Activated naive CD8-positive, alpha-beta T cell treated with anti-CD3 and anti-CD28 coated beads, Interleukin-2, amount 50 U/mL, for 16 hours (primary cell): ENCODE results near the gene TMEM87B.
"Not testable (repeated sequence)": the region's sequence is repeated elsewhere in the genome, so short reads cannot be mapped to it uniquely, and the experiment has no call there.

ENCODE experiments used
- DNase-seq: peaks from one replicate; pipeline ENCODE4 v3.0.0-alpha.2; 2020; ENCODE audit warnings: low read depth, low spot score

Gene TMEM87B

DNA sequence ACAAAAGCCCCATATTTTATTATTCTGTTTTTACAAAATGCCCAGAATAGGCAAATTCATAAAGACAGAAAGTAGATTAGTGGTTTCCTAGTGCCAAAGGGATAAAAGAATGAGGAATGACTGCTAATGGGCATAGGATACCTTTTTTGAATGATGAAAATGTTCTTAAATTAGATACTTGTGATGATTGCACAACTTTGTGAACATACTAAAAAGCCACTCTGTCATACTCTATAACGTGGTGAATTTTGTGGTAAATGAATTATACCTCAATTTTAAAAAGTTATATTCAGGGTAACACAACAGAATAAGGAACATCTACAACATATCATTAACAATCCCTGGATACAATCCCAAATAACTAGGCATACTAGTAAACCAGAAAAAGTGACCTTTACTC, 74.0 kb downstream of the TMEM87B start:
- no peak for DNase-seq

DNA sequence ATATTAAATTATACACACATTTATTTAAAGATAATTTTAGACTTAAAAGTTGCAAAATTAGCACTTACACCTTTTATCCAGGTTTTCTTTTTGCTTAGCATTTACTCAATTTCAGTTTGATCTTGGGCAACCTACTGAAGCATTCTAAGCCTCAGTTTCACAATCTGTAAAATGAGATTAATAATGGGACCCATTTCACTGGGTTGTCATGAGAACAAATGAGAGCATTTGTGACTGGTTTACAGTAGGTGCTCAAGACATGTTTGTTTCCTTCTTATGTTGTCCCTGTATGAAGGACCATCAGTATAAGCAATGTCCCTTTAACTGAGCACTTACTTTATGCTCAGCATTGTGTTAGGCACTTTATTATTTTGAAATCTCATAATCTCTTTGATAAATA, 78.3 kb downstream of the TMEM87B start:
- no peak for DNase-seq

DNA sequence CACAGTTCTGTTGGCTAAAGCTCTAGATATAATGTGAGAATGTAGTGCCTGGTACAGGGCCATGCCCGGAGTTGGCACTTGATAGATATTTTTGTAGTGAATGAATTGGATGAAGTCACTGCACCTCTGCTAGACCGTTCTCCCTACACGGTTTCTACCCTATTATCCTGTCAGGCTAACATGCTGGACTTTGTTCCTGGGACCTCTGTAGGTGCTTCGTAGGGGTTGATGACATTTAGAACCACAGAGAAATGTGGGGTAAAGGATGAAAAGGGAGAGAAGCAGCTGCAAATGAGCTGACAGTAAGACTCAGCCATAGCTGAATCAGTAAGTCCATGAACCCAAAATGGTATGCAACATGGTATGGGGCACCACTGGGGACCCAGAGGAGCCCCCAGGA, 79.1 kb downstream of the TMEM87B start:
- no peak for DNase-seq

DNA sequence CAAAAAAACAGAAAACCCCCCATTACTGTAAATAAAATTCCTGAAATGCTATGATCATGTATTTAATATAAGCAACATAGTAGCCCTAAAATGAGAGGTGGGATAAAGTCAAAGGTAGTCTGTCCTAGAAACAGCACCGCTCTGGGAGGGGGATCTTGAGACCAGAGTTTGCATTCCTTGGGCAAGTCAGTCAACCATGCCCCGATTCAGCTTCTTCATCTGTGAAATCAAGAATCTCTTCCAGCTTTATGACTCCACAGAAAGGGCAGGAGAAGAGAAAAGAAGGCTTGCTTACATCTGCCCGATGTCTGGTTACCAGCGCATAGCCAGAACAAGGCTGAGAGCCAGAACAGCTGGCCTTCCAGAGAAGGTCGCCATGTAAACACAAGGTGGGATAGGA, 81.0 kb downstream of the TMEM87B start:
- DNase-seq, result no peak

DNA sequence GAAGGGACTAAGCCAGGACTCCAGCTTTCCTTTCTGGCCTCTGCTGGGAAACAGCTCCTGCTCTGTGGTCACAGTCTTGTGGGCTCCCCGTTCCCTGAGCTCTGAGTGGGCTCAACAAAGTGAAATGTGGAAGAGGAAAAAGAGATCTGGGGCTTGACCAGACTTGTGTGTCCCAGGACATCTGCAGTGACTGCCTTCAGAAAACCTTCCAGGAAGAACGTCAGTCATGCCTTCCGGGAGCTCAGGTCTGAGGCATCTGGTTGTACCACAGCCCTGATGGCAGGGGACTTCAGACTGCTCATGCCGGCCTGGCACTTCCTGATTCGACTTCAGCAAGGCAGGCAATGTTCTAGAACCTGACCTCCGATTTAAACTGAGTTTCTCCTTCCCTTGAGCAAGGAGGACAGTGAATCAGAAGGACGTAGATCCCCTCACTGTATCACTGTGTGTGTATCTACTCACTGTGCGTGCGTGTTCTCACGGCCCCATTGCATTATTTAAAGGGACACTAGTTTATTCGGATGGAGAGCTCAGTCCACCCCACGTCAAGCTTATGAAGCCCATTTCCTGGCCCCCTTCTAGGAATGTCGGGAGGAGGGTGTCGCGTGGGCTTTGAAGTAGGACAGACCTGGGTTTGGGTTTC, 82.6 kb downstream of the TMEM87B start:
- DNase-seq, result no peak

DNA sequence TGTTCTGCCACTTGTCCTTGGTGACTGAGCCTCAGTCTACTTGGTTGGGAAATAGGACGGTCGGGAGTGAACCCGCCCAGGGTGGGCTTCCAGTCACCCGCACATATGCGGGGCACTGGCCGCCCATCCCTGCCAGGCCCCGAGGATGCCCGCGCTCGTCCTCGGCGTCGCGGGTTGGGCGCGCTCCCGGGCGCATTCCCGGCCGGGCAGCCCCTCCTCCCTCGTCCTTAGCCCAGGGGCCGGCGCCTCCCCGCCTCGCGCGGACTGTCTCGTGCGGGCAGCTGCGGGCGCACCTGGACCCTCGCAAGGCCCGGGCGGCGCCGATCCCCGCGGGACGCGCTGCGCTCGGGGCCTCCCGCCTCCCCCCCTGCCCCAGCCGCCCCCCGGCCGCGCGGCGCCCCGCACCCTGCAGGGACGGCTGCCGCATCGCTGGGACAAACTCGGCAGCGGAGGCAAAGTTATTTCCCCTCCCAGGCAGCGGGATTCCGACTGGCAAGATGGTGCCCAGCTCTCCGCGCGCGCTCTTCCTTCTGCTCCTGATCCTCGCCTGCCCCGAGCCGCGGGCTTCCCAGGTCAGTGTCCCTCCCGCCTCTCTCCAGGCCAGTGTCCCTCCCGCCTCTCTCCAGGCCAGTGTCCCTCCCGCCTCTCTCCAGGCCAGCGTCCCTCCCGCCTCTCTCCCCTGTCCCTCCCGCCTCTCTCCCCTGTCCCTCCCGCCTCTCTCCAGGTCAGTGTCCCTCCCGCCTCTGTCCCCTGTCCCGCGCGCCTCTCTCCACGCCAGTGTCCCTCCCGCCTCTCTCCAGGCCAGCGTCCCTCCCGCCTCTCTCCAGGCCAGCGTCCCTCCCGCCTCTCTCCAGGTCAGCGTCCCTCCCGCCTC, 83.3 kb downstream of the TMEM87B start, which contains the start of gene FBLN7:
Gene FBLN7, plus strand, starts transcription at position 227 of the 874 bp plus-strand sequence. Its CDS starts 271 bp downstream, at position 498.
- DNase-seq, result no peak

DNA sequence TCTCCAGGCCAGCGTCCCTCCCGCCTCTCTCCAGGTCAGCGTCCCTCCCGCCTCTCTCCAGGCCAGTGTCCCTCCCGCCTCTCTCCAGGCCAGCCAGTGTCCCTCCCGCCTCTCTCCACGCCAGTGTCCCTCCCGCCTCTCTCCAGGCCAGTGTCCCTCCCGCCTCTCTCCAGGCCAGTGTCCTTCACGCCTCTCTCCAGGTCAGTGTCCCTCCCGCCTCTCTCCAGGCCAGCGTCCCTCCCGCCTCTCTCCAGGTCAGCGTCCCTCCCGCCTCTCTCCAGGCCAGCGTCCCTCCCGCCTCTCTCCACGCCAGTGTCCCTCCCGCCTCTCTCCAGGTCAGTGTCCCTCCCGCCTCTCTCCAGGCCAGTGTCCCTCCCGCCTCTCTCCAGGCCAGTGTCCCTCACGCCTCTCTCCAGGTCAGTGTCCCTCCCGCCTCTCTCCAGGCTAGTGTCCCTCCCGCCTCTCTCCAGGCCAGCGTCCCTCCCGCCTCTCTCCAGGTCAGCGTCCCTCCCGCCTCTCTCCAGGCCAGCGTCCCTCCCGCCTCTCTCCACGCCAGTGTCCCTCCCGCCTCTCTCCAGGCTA, 84.1 kb downstream of the TMEM87B start:
- not testable (repeated sequence) for DNase-seq

DNA sequence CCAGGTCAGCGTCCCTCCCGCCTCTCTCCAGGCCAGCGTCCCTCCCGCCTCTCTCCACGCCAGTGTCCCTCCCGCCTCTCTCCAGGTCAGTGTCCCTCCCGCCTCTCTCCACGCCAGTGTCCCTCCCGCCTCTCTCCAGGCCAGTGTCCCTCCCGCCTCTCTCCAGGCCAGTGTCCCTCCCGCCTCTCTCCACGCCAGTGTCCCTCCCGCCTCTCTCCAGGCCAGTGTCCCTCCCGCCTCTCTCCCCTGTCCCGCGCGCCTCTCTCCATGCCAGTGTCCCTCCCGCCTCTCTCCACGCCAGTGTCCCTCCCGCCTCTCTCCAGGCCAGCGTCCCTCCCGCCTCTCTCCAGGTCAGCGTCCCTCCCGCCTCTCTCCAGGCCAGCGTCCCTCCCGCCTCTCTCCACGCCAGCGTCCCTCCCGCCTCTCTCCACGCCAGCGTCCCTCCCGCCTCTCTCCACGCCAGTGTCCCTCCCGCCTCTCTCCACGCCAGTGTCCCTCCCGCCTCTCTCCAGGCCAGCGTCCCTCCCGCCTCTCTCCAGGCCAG, 84.7 kb downstream of the TMEM87B start:
- not testable (repeated sequence) for DNase-seq

DNA sequence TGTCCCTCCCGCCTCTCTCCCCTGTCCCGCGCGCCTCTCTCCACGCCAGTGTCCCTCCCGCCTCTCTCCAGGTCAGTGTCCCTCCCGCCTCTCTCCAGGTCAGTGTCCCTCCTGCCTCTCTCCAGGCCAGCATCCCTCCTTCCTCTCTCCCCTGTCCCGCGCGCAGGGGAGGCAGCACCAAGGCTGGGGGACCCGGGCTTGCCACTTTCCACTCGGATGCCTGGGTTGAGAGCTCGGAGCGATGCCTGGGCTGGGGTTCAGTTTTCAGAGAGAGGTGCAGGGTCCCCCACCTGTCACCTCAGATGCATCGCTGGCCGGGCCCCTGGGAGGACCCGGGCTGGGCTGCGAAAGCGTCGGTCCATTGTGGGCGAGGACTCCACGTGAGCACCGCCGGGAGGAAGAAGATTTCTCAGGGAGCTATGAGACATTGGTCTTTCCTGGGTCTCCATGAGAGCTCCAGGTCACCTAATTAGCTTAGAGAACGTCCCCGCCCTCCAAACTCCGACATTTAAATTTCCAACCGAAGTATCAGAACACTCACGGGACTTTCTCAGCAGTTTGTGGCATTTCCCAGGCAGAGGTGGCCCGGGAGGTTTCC, 85.2 kb downstream of the TMEM87B start:
- no peak for DNase-seq

DNA sequence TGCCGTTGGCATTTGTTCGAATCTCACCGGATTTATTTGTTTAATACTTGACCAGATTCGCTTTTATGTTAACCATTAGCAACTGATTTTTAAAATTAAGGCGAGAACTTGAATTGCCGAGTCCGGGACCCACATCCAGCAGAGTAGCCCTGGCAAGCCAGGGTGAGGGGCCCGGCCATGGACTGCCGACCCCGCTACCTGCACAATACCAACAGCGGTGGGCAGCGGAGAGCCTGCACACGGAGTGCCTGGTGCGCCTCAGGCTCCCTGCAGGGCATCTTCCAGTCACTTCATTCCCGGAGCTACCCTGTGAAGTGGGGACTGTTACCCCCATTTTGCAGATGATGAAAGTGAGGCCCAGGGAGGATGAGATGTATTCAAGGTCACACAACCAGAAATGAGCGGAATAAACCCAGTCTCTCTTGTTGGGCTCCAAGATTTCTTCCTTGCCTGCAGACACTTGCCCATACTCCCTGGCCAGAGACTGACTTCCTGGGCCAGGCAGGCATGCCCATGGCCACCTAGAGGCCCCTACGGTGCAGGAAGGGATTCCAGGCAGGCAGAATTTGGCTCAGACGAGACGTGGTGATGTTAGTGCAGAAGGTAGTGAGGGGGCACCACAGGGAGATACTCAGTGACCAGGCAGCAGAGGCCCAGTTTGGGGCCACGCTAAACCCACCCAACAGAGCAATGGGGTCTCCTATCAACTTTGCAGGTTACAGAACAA, 86.0 kb downstream of the TMEM87B start:
- DNase-seq, result no peak

DNA sequence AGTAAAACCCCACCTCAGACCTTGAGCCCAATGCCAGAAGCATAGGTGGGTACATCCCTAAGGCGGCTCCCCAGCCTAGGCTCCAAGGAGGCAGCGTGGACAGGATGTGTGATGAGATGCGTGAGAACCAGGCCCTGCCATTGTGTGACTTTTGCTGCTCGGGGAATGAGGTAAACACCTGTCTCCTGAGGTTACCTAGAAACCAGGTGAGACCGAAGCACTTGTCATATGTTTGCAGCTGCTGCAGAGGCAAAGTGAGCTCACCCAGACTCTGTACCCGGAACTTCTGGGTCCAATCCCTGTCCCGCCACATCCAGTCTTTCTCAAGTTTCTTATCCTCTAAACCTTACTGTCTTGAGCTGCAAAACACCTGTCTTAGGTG, 86.5 kb downstream of the TMEM87B start:
- no peak for DNase-seq

DNA sequence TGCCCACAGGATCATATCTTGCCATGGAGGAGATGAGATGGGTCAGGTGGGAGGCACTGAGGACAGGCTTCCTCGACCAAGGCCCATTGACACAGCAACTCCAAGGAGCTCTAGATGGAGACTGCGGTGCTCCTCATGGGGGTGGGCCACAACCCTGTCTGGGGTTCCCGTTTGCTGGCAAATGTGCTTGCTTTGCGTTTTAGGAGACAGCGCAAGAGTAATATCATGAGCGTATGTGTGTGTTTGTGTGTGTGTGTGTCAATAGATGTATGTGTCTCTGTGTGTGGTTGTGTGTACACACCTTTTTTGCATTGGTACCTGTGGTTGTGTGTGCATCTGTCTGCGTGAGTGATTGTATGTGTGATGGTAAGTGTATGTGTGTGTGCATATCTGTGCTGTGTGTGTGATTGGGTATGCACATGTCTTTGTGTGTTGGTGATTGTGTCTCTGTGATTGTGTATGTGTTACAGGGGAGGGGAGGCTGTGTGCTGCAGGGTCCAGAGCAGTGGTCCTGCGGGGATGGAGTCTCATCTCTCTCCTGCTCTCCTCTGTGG, 87.5 kb downstream of the TMEM87B start:
- no peak for DNase-seq

DNA sequence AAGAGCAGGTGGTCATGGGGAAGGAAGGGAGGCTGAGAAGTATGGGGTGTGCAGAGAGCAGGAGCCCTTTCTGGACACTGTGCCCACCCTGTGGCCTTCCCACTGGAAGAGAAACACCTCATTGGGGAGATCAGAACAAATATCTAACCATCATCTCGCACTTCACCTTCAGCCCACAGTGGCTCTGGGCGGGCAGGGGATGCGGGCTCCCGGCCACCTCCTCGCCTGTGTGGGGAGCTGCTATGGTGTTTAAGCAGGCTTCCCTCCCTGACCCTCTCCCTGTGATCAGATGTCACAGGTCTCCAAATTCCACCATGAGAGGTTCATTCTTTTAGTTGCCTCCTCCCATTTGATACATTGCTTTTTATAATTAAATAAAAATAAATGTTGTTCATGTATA, 88.1 kb downstream of the TMEM87B start:
- DNase-seq, result no peak

DNA sequence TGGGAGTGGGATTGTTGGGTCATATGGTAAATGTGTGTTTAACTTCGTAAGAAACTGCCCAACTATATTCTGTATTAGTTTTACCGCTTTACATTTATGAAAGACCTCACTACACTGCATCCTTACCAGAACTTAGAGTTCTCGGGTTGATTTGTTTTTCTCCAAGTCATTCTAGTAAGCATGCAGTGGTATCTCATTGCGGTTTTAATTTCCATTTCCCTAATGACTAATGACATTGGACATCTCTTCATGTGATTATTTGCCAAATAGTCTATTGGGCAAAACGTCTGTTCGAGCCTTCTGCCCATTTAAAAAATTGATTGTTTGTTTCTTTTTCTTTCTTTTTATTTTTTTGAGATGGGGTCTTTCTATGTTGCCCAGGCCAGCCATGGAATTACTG, 89.9 kb downstream of the TMEM87B start:
- DNase-seq, result no peak

DNA sequence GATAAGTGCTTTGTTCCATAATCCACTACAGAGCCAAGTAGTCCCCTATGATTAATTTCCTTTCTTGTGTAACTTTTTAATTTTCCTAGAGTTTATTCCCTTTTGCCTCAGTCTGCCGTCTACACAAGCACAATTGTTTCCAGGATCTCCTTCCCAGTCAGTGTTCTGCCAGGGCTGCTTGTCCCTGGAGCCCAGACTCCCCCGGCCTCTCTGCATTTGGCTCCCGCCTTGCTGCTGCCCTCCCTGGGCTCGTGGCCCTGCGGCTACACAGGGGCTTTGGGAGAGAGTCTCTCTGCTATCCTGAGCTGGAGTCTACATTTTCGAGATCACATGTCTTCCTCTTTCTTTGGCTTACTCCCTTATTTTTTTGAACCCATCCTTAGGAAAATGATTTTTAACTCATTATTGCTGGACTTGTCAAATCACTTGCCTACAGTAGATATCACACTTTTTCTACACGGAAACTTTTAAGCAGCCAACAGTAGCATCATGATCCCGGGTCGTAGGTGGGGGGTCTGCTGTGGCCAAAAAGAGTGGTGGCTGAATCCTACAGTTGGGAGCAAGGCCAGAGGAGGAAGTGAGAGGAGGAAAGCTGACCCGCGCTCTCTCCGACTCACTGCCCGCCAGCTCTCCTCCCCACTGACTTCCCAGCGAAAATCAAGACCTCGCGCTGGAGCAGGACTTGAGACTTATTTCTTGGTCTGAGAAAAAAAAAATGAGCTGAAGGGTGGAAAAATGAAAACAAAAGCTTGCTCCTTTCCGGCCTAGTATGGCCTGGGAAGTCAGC, 92.5 kb downstream of the TMEM87B start:
- DNase-seq, result no peak

DNA sequence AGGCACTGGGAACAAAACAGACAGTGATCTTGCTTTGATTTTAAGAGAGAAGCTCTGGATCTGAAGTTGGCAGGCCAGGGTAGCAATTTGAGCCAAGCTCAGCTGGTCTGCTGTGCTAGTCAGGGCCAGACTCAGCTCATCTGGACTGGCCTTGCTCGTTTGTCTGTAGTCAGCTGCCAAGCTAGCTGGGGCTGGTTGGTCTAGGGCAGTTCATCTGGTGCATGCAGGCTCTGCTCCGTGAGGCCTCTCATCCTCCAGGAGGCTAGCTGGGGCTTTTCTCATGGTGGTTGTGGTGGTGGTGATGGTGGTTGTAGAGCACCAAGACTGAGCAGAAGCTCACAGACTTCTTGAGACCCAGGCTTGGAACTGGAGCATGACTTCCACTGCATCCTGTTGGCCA, 93.4 kb downstream of the TMEM87B start:
- DNase-seq, result no peak

DNA sequence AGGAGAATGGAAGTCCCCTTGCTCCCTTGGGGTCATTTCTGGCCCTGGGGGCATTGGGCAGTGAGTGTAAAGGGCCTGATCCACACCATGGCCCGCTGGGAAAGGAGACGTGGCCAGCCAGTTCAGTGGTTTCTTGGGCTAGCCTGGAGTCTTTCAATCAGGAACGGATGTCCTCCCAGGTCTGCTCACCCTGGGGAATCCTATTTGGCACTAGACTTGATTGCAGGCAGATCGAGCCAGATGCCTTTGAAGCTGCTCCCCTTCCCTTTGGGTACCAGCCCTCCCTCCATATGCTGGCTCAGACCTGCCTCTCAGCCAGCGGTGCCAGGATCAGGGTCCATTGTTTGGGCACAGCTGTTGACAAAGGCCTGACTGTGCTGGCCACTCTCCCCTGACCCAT, 94.1 kb downstream of the TMEM87B start:
- no peak for DNase-seq

DNA sequence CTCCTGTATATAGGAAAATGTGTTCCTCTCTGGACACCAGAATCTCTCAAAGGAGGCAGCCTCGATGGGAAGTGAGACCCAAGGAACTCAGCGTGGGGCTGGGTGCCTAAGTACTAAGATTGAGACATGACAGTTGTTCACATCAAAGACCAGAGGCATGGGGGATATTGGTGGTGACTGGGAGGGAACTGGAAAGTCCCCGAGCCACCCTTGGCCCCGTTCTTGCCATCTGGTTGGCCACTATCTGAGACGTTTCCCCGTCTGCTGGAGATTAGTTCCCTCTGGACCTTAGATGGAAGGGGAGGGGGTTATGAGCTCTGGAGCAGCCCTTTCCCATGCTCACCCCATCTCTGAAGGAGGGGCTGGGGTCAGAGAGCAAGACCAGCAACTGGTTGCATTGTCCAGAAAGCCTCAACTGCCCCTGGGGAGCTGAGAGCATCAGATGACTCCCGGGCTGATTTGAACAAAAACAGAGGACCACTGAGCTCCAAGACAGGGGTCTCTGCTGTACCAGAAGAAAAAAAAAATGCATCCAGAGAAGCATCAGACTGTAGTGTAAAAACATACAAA, 94.9 kb downstream of the TMEM87B start:
- no peak for DNase-seq

DNA sequence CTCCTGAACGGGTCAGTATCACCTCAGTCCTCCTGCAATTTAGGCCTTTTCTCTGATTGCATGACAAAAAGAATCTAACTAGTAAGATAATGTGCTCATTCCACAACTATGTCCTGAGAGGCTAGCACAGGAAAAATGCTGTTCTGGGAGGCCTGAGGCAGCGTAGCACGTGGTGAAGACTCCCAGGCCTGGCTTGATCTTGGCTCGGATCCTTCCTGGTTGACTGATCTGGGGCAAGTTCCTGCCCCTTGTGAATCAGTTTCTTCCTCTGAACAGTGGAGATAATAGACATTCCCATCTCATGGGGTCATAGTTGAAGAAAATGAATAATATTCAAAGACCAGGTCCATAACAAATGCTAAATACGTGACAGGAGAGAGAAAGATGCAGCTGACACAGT, 95.4 kb downstream of the TMEM87B start:
- no peak for DNase-seq

DNA sequence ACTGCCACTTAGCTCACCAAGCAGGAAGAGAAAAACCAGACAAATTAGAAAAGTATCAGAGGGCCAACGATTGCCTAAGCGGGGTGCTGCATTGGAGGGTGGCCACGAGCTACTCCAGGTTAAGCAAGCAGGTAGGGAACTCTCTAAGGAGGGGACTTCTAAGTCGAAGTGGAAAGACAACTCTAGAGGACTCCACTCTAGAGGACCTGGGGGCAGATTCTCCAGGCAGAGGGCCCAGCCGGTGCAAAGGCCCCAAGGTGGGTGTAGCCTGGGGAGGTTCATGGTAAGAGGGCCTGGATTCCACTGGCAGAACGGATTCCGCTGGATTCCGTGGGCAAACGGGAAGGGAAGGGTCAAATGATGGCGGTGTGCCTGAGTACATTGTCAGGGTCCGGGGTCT, 95.8 kb downstream of the TMEM87B start:
- no peak for DNase-seq
